Neural progenitor cell (in vitro differentiated cells): ENCODE results near the gene XRCC2. TPM values are rescaled to one million over a fixed set of nuclear protein-coding genes. Genes with fewer than 3 reads are reported as not detected.

ENCODE experiments used
- DNase-seq: peaks from one replicate; pipeline ENCODE4 v3.0.0-alpha.2; 2016; ENCODE audit warnings: low spot score
- H2AFZ ChIP-seq: fragments of 200-600 bp; sonication (generic); replicated peaks from 2 replicates; pipeline ENCODE4 v1.6.1; 2016; ENCODE audit warnings: antibody characterized with exemption
- H3F3A ChIP-seq: fragments of 200-600 bp; sonication (generic); 2 replicates; pipeline ENCODE4 v1.6.1; 2016; ENCODE audit warnings: antibody characterized with exemption, low read depth
- H3K27ac ChIP-seq: fragments of 200-600 bp; sonication (generic); 2 replicates; pipeline ENCODE4 v1.5.1; 2016; ENCODE audit warnings: mild to moderate bottlenecking
- H3K27me3 ChIP-seq: fragments of 200-600 bp; sonication (generic); 2 replicates; pipeline ENCODE4 v1.6.1; 2016; ENCODE audit warnings: mild to moderate bottlenecking, moderate library complexity
- H3K36me3 ChIP-seq: fragments of 200-600 bp; sonication (generic); 2 replicates; pipeline ENCODE4 v1.5.1; 2016
- H3K4me1 ChIP-seq: fragments of 200-600 bp; sonication (generic); 2 replicates; pipeline ENCODE4 v1.6.1; 2016; ENCODE audit warnings: mixed run types
- H3K4me2 ChIP-seq: fragments of 200-600 bp; sonication (generic); 2 replicates; pipeline ENCODE4 v1.6.1; 2016
- H3K4me3 ChIP-seq: fragments of 200-600 bp; sonication (generic); 2 replicates; pipeline ENCODE4 v1.5.1; 2016
- H3K79me2 ChIP-seq: fragments of 200-600 bp; sonication (generic); 2 replicates; pipeline ENCODE4 v1.6.1; 2016; ENCODE audit warnings: low read depth
- H3K9ac ChIP-seq: fragments of 200-600 bp; sonication (generic); 2 replicates; pipeline ENCODE4 v1.6.1; 2016
- H3K9me3 ChIP-seq: fragments of 200-600 bp; sonication (generic); 2 replicates; pipeline ENCODE4 v1.5.1; 2016; ENCODE audit warnings: low read depth
- H4K20me1 ChIP-seq: fragments of 200-600 bp; sonication (generic); 2 replicates; pipeline ENCODE4 v1.6.1; 2016; ENCODE audit warnings: low read depth
- H3K27ac Mint-ChIP-seq: 3 replicates; pipeline ENCODE4 v1.8.0; 2021; ENCODE audit warnings: mixed read lengths
- H3K27me3 Mint-ChIP-seq: 2 replicates; pipeline ENCODE4 v1.8.0; 2022; ENCODE audit warnings: low read depth, mild to moderate bottlenecking, inconsistent platforms, moderate library complexity, mixed read lengths; ENCODE audit not compliant: insufficient read depth
- H3K36me3 Mint-ChIP-seq: 3 replicates; pipeline ENCODE4 v1.8.0; 2021; ENCODE audit warnings: mixed read lengths
- H3K4me1 Mint-ChIP-seq: 3 replicates; pipeline ENCODE4 v1.8.0; 2021; ENCODE audit warnings: mixed read lengths
- H3K4me3 Mint-ChIP-seq: 3 replicates; pipeline ENCODE4 v1.8.0; 2021; ENCODE audit warnings: mild to moderate bottlenecking, moderate library complexity, mixed read lengths
- H3K9me3 Mint-ChIP-seq: 3 replicates; pipeline ENCODE4 v1.8.0; 2020; ENCODE audit warnings: mixed read lengths
- EZH2 ChIP-seq: fragments of 200-600 bp; sonication (generic); IDR thresholded peaks from 2 replicates; pipeline ENCODE4 v1.6.1; 2017; ENCODE audit warnings: antibody characterized with exemption, mild to moderate bottlenecking, moderate library complexity
- EZH2phosphoT487 ChIP-seq: fragments of 200-600 bp; sonication (generic); IDR thresholded peaks from 2 replicates; pipeline ENCODE4 v1.6.1; 2017; ENCODE audit warnings: antibody characterized with exemption
- total RNA-seq: library from RNA; depleted of rRNA; stranded (reverse); fragments of >200 nt; gene quantifications from 2 replicates; pipeline ENCODE4 v1.2.3, GENCODE V29; 2015; ENCODE audit warnings: low replicate concordance
- TF ChIP-seq, protein P1 (sequence below): fragments of 200-600 bp; sonication (generic); IDR thresholded peaks from 2 replicates; pipeline ENCODE4 v1.5.1; 2017; ENCODE audit warnings: antibody characterized with exemption, mild to moderate bottlenecking

XRCC2 gene
- total RNA-seq, 1 donor from 2014 or later = 51.6 TPM

DNA sequence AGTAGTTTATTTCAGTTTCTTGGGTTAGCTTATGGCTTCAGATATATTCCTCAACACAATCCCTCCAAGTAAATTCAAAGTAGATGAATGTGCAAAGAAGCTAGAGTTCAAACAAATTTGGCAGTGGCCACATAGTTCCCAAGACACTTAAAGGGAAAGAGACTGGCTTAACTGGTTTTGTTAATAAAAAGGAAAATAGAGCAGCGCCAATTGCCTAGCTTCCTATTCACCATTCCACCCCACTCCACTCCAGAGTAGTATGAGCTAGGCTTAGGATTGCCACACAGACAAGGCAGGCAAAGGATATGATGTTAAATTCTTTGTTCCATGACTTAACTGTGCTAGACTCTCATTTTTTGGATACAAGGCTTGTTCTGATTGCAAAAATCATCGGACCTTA, 2.0 kb downstream of the XRCC2 start:
- H3K4me2 ChIP-seq = no peak overlapping the region
- peaks cover 6% of the 10 kb centered on the region for H3K4me1 ChIP-seq
- Mint-ChIP-seq H3K36me3 (peaks cover 15% of the 10 kb centered on the region), H3K27ac (no peak overlapping the region), H3K4me3 (no peak overlapping the region), H3K4me1 (peaks cover 8% of the 10 kb centered on the region), H3K27me3 (peaks cover 4% of the 10 kb centered on the region), H3K9me3 (peaks cover 3% of the 10 kb centered on the region)
- H3K9ac ChIP-seq = no peak overlapping the region
- TF ChIP-seq, protein P1, sequence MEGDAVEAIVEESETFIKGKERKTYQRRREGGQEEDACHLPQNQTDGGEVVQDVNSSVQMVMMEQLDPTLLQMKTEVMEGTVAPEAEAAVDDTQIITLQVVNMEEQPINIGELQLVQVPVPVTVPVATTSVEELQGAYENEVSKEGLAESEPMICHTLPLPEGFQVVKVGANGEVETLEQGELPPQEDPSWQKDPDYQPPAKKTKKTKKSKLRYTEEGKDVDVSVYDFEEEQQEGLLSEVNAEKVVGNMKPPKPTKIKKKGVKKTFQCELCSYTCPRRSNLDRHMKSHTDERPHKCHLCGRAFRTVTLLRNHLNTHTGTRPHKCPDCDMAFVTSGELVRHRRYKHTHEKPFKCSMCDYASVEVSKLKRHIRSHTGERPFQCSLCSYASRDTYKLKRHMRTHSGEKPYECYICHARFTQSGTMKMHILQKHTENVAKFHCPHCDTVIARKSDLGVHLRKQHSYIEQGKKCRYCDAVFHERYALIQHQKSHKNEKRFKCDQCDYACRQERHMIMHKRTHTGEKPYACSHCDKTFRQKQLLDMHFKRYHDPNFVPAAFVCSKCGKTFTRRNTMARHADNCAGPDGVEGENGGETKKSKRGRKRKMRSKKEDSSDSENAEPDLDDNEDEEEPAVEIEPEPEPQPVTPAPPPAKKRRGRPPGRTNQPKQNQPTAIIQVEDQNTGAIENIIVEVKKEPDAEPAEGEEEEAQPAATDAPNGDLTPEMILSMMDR = no peak
- TF ChIP-seq EZH2phosphoT487 (no peak), EZH2 (no peak)
- peaks cover 8% of the 10 kb centered on the region for H3F3A ChIP-seq
- no peaks in the 10 kb centered on the region for H3K36me3 ChIP-seq
- H4K20me1 ChIP-seq = peaks cover 44% of the 10 kb centered on the region
- no peak overlapping the region for H3K4me3 ChIP-seq
- H3K27me3 ChIP-seq = no peaks in the 10 kb centered on the region
- no peak overlapping the region for H2AFZ ChIP-seq
- H3K27ac ChIP-seq = no peak overlapping the region
- H3K79me2 ChIP-seq = peaks cover 70% of the 10 kb centered on the region
- no peaks in the 10 kb centered on the region for H3K9me3 ChIP-seq
- no peak for DNase-seq

DNA sequence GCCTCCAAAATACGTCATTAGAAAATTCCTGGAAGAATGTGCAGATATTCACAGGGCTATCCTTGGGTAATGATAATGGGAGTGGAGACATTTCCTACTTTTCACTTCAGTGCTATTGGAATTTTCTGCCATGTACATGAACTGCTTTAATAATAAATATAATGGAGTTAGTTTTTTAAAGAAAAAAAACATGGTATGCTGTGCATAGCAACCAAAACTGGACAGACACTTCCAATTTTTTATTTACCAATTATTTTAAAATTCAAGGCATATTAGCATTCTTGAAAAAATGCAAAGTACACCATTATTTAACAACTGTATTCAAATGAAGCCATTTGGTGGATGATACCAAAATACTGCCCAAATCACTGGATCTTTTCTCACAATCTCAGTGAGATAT, 3.3 kb downstream of the XRCC2 start:
- Histone ChIP-seq H3K4me3 (no peak overlapping the region), H3K9ac (no peak overlapping the region), H3K4me1 (peaks cover 6% of the 10 kb centered on the region), H2AFZ (no peak overlapping the region), H3F3A (peaks cover 8% of the 10 kb centered on the region), H3K27ac (no peak overlapping the region), H4K20me1 (peaks cover 55% of the 10 kb centered on the region), H3K9me3 (no peaks in the 10 kb centered on the region), H3K36me3 (no peaks in the 10 kb centered on the region), H3K27me3 (no peaks in the 10 kb centered on the region), H3K79me2 (peaks cover 83% of the 10 kb centered on the region), H3K4me2 (no peak overlapping the region)
- DNase-seq = no peak
- Mint-ChIP-seq H3K36me3 (peaks cover 25% of the 10 kb centered on the region), H3K9me3 (no peaks in the 10 kb centered on the region), H3K4me1 (peaks cover 8% of the 10 kb centered on the region), H3K4me3 (no peak overlapping the region), H3K27me3 (peaks cover 4% of the 10 kb centered on the region), H3K27ac (no peak overlapping the region)
- TF ChIP-seq, protein P1 = no peak
- TF ChIP-seq EZH2 (no peak), EZH2phosphoT487 (no peak)

DNA sequence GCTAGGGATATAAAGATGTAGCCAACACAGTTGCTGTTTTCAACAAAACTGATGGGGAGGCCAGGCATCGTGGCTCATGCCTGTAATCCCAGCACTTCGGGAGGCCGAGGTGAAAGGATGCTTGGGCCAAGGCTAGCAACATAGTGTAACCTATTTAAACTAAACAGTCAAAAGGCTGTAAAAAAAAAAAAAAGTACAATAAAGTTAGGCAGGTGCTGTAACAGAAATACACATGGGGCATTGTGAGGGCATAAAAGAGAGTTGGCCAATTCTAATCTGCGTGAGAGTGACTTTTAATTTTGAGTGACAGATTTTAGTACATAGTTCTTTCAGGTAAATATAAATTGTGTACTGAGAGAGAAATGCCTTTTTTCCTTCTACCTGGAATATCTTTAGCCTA, 6.2 kb downstream of the XRCC2 start:
- DNase-seq = no peak
- Histone ChIP-seq H3K4me2 (no peak overlapping the region), H3K9ac (no peak overlapping the region), H3K4me1 (peaks cover 2% of the 10 kb centered on the region), H3K36me3 (no peaks in the 10 kb centered on the region), H3K79me2 (peaks cover 99% of the 10 kb centered on the region), H3K4me3 (no peak overlapping the region), H3K27me3 (no peaks in the 10 kb centered on the region), H3K9me3 (no peaks in the 10 kb centered on the region), H3K27ac (no peak overlapping the region), H2AFZ (no peak overlapping the region), H4K20me1 (peaks cover 49% of the 10 kb centered on the region), H3F3A (no peaks in the 10 kb centered on the region)
- no peak overlapping the region for H3K4me3 Mint-ChIP-seq
- H3K36me3 Mint-ChIP-seq = peaks cover 30% of the 10 kb centered on the region
- no peak overlapping the region for H3K27ac Mint-ChIP-seq
- H3K4me1 Mint-ChIP-seq = peaks cover under 1% of the 10 kb centered on the region
- no peak for TF ChIP-seq EZH2phosphoT487
- no peak for TF ChIP-seq EZH2
- TF ChIP-seq, protein P1 = no peak
- no peaks in the 10 kb centered on the region for H3K27me3 Mint-ChIP-seq
- H3K9me3 Mint-ChIP-seq = no peaks in the 10 kb centered on the region
